OCI-LY3 (cell line): ENCODE data around the gene TK2.

Experiments
- H2AFZ ChIP-seq: fragments of 200-600, 300-600 bp; shearing (Covaris generic); 2 replicates; pipeline ENCODE4 v1.6.0; 2014; ENCODE audit warnings: antibody characterized with exemption, low read depth, low read length
- H3K27ac ChIP-seq: fragments of 200-600, 300-600 bp; sonication (generic); 2 replicates; pipeline ENCODE4 v1.5.1; 2014; ENCODE audit warnings: mild to moderate bottlenecking, low read length, moderate library complexity, mixed read lengths
- H3K27me3 ChIP-seq: fragments of 200-600, 300-600 bp; sonication (generic); 2 replicates; pipeline ENCODE4 v1.6.1; 2014; ENCODE audit warnings: low read depth, low read length, mixed read lengths
- H3K36me3 ChIP-seq: fragments of 200-600, 300-600 bp; sonication (generic); replicated peaks from 2 replicates; pipeline ENCODE3; 2014; ENCODE audit warnings: low read depth, low read length, mixed read lengths
- H3K4me1 ChIP-seq: fragments of 300-600, 200-600 bp; sonication (generic); 2 replicates; pipeline ENCODE4 v1.6.1; 2014; ENCODE audit warnings: low read length, mixed read lengths
- H3K4me2 ChIP-seq: fragments of 200-600, 300-600 bp; sonication (generic); 2 replicates; pipeline ENCODE4 v1.6.1; 2014; ENCODE audit warnings: low read length, mixed read lengths
- H3K4me3 ChIP-seq: fragments of 300-600, 200-600 bp; sonication (generic); 2 replicates; pipeline ENCODE4 v1.5.1; 2014; ENCODE audit warnings: antibody characterized with exemption, mild to moderate bottlenecking, low read length, moderate library complexity
- H3K79me2 ChIP-seq: fragments of 300-600, 200-600 bp; shearing (Covaris generic); 2 replicates; pipeline ENCODE4 v1.6.1; 2014; ENCODE audit warnings: mild to moderate bottlenecking, low read length, mixed read lengths
- H3K9ac ChIP-seq: fragments of 300-600, 200-600 bp; shearing (Covaris generic); 2 replicates; pipeline ENCODE4 v1.6.0; 2014; ENCODE audit warnings: mild to moderate bottlenecking, low read length, moderate library complexity
- H3K9me3 ChIP-seq: fragments of 200-600, 300-600 bp; shearing (Covaris generic); 2 replicates; pipeline ENCODE4 v1.6.1; 2014; ENCODE audit warnings: low read length, mixed read lengths; ENCODE audit not compliant: insufficient read depth
- H4K20me1 ChIP-seq: fragments of 200-600, 300-600 bp; sonication (generic); 2 replicates; pipeline ENCODE4 v1.6.1; 2016; ENCODE audit warnings: low read length, mixed read lengths; ENCODE audit not compliant: insufficient read depth
- EZH2phosphoT487 ChIP-seq: fragments of 200-600 bp; shearing (Covaris generic); IDR thresholded peaks from 2 replicates; pipeline ENCODE4 v1.6.1; 2018; ENCODE audit warnings: antibody characterized with exemption, mixed run types, low read depth
- TF ChIP-seq, protein P1 (sequence below): fragments of 200-600, 300-600 bp; sonication (generic); IDR thresholded peaks from 2 replicates; pipeline ENCODE4 v1.5.1; 2014; ENCODE audit warnings: antibody characterized with exemption, low read length, low read depth

The TK2 gene

DNA sequence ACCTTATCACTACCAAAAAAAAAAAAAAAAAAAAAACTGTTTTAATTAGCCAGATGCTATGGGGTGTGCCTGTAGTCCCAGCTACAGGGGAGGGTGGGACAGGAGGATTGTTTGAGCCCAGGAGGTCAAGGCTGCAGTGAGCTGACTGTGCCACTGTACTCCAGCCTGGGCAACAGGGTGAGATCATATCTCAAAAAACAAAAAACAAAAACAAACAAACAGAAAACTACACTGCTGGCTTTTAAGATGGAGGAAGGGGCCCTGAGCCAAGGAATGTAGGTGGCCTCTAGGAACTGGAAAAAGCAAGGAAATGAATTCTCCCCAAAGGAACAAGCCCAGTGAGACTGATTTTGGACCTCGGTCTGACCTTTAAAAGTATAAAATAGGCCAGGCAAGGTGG is 61.4 kb downstream of the TK2 start:
- no peaks in the 10 kb centered on the region for H3K27me3 ChIP-seq
- H3K4me2 ChIP-seq: no peak overlapping the region
- H3K9ac ChIP-seq: no peak overlapping the region
- H3K79me2 ChIP-seq: no peaks in the 10 kb centered on the region
- H2AFZ ChIP-seq: no peak overlapping the region
- no peak for TF ChIP-seq EZH2phosphoT487
- TF ChIP-seq, protein P1, sequence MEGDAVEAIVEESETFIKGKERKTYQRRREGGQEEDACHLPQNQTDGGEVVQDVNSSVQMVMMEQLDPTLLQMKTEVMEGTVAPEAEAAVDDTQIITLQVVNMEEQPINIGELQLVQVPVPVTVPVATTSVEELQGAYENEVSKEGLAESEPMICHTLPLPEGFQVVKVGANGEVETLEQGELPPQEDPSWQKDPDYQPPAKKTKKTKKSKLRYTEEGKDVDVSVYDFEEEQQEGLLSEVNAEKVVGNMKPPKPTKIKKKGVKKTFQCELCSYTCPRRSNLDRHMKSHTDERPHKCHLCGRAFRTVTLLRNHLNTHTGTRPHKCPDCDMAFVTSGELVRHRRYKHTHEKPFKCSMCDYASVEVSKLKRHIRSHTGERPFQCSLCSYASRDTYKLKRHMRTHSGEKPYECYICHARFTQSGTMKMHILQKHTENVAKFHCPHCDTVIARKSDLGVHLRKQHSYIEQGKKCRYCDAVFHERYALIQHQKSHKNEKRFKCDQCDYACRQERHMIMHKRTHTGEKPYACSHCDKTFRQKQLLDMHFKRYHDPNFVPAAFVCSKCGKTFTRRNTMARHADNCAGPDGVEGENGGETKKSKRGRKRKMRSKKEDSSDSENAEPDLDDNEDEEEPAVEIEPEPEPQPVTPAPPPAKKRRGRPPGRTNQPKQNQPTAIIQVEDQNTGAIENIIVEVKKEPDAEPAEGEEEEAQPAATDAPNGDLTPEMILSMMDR: no peak
- H3K4me3 ChIP-seq: no peak overlapping the region
- peaks cover 6% of the 10 kb centered on the region for H3K4me1 ChIP-seq
- no peak overlapping the region for H3K27ac ChIP-seq
- H3K9me3 ChIP-seq: no peaks in the 10 kb centered on the region
- H3K36me3 ChIP-seq: no peaks in the 10 kb centered on the region
- H4K20me1 ChIP-seq: no peaks in the 10 kb centered on the region

DNA sequence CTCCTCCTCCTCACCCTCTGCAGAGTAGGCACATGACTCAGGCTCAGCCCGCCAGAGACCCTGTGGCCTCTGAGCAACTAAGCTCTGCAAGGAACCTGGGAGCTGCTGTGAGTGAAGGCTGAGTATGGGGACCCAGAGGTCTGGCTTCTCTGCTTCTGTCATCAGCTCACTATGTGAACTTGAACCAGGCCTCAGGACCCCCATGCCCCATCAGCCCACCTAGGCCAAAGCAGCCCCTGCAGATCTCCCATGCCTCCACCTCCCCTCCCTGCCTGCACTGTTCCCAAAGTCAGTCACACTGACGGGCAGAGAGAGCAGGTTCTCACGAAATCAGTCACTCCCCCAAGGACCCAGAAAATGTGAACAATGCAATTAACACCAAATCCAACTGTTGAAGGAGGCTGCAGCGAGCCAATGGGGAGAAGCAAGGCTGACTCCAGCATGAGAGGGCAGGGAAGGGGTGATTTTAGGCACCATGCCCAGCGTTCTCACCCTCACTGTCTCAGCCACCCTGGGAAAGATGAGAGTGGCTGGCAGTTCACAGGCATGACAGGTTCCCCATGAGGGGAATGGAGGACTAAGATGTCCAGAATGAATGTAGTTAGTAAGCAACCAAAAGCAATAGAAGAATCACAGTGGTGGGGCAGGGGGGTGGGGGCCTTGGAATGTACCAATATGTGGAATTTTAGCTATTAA is 62.2 kb downstream of the TK2 start:
- H3K27ac ChIP-seq: no peak overlapping the region
- peaks cover 13% of the 10 kb centered on the region for H3K4me1 ChIP-seq
- no peak for TF ChIP-seq EZH2phosphoT487
- TF ChIP-seq, protein P1: no peak
- H2AFZ ChIP-seq: no peak overlapping the region
- no peak overlapping the region for H3K9ac ChIP-seq
- H3K4me2 ChIP-seq: no peak overlapping the region
- no peaks in the 10 kb centered on the region for H3K79me2 ChIP-seq
- H3K36me3 ChIP-seq: no peaks in the 10 kb centered on the region
- H3K27me3 ChIP-seq: no peaks in the 10 kb centered on the region
- no peak overlapping the region for H3K4me3 ChIP-seq
- H3K9me3 ChIP-seq: no peaks in the 10 kb centered on the region
- no peaks in the 10 kb centered on the region for H4K20me1 ChIP-seq

DNA sequence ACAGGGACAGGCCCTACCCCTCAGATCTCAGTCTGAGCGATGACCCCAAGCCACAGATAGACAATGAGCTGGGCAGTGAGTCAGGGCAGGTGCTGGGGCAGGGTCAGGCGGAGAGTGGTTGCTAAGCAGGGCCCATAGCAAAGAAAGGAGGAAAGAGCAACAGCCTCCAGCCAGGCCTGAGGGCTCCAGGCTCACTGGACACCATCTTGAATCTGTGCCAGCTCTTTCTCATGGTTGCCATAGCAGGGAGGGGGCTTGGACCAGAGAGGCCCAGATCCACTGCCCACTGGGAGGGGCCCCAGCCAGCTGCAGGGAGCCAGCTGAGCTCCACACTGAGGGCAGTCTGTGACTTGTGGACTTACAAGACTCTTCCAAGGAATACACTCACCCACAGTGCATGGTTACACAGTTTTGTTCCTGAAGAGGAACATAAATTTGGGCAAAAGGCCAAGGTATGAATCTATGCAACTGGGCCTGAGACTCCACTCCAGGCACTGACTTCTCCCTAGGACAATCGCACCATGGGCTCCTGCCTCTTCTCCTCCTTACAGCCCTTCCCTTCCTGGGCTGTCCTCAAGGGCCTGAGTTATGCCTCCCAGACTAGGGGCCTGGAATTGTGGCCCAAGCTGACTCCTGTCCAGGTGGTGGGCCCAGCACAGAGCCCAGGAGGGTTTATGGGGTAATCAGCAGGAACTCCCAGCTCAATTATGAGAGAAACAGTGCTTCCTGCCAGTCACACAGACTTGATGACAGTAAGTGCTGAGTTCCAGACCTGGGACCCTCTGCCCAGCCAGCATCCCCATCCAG is 62.9 kb downstream of the TK2 start:
- no peak overlapping the region for H3K27ac ChIP-seq
- no peaks in the 10 kb centered on the region for H3K36me3 ChIP-seq
- no peak overlapping the region for H3K9ac ChIP-seq
- no peak overlapping the region for H3K4me2 ChIP-seq
- no peak overlapping the region for H2AFZ ChIP-seq
- no peak overlapping the region for H3K4me3 ChIP-seq
- no peaks in the 10 kb centered on the region for H4K20me1 ChIP-seq
- no peaks in the 10 kb centered on the region for H3K79me2 ChIP-seq
- no peaks in the 10 kb centered on the region for H3K9me3 ChIP-seq
- no peak for TF ChIP-seq EZH2phosphoT487
- TF ChIP-seq, protein P1: no peak
- no peaks in the 10 kb centered on the region for H3K27me3 ChIP-seq
- peaks cover 13% of the 10 kb centered on the region for H3K4me1 ChIP-seq

DNA sequence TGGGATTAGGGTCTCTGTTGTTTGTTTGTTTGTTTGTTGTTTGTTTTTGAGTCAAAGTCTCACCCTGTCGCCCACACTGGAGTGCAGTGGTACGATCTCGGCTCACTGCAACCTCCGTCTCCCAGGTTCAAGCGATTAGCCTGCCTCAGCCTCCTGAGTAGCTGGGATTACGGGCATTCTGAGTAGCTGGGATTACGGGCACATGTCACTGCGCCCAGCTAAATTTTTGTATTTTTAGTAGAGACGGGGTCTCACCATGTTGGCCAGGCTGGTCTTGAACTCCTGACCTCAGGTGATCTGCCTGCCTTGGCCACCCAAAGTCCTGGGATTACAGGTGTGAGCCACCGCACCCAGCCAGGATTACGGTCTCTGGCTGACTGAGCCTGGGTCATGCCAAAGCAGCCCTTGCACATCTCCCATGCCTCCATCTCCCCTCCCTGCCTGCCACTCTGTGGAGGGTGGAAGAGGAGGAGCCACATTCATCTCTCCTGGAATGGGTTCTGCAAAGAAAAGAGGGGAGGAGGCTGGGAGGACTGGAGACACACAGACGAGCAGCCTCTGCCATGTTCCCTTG is 63.6 kb downstream of the TK2 start:
- H3K4me1 ChIP-seq: peaks cover 16% of the 10 kb centered on the region
- TF ChIP-seq, protein P1: no peak
- TF ChIP-seq EZH2phosphoT487: no peak
- H2AFZ ChIP-seq: no peak overlapping the region
- H3K27me3 ChIP-seq: no peaks in the 10 kb centered on the region
- H4K20me1 ChIP-seq: no peaks in the 10 kb centered on the region
- H3K4me3 ChIP-seq: no peak overlapping the region
- no peak overlapping the region for H3K9ac ChIP-seq
- no peak overlapping the region for H3K27ac ChIP-seq
- no peak overlapping the region for H3K4me2 ChIP-seq
- no peaks in the 10 kb centered on the region for H3K9me3 ChIP-seq
- H3K36me3 ChIP-seq: no peaks in the 10 kb centered on the region
- H3K79me2 ChIP-seq: no peaks in the 10 kb centered on the region
